Stimulated activated effector memory CD8-positive, alpha-beta T cell treated with anti-CD3 and anti-CD28 coated beads, Interleukin-12 subunit alpha, Interleukin-12 subunit beta, amount 100 ng/mL, for 72 hours (primary cell): ENCODE data around the gene CENPX.

ENCODE experiments used
- ATAC-seq: fragments of 150-1000 bp; cut with Tn5 transposase; 2 replicates; pipeline ENCODE4 v1.10.0; 2021
- DNase-seq, 2 donors: peaks; one replicate each; pipeline ENCODE4 v3.0.0; 2021 to 2022; ENCODE audit warnings: low spot score in 2 of 2
- H3K27ac Mint-ChIP-seq: one replicate; pipeline ENCODE4 v1.8.0; 2022; ENCODE audit warnings: mild to moderate bottlenecking, mixed read lengths
- H3K36me3 Mint-ChIP-seq: one replicate; pipeline ENCODE4 v1.8.0; 2022; ENCODE audit warnings: mild to moderate bottlenecking, mixed read lengths
- H3K4me1 Mint-ChIP-seq: one replicate; pipeline ENCODE4 v1.8.0; 2022; ENCODE audit warnings: mixed read lengths
- H3K4me3 Mint-ChIP-seq: one replicate; pipeline ENCODE4 v1.8.0; 2022; ENCODE audit warnings: mild to moderate bottlenecking, mixed read lengths
- H3K9me3 Mint-ChIP-seq: one replicate; pipeline ENCODE4 v1.8.0; 2022; ENCODE audit warnings: mixed read lengths

The CENPX gene

DNA sequence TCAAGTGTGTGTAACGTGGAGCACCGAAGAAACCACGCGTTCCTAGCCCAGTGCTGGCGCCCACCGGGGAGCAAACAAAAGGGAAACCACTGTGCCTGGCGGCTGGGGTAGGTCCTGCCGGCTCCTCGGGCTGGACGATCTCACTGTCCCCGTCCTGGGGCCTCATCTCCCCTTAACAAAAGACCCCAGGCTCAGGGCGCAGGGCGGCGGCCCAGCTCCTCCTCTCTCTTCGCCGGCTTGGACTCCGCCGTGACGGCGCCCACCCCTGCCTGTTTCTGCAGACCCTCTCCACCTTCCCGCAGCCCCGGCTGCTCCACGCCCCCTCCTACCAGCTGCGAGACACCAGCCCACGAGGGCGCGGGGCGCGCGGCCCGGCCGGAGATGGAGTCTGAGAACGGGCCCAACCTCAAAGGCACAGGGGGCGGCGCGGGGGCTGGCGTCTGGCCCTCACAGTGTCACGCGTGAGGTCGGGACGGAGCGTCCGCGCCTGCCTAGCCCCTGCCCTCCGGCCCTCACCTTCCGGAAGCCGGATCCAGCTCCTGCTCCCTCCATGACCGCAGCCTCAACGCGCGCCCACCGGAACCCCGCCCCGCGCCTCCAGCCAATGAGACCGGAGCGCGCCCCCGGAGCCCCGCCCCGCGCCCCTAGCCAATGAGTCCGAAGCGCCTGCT lies at the start of gene CENPX:
TSS of gene CENPX (minus strand) at position 569 of the 671 bp plus-strand sequence. CDS start at position 552, 17 bp downstream.
- H3K36me3 Mint-ChIP-seq = peaks cover 20% of the 10 kb centered on the region
- DNase-seq = peak in 1 of 2 donors; percentile 66

GRCh38 chr17:82070611-82071010 lies 47.9 kb upstream of the CENPX start:
- H3K9me3 Mint-ChIP-seq = no peaks in the 10 kb centered on the region
- no peak for DNase-seq
- H3K4me3 Mint-ChIP-seq = no peak overlapping the region
- no peaks in the 10 kb centered on the region for H3K36me3 Mint-ChIP-seq
- peaks cover 4% of the 10 kb centered on the region for H3K4me1 Mint-ChIP-seq
- no peak for ATAC-seq
- H3K27ac Mint-ChIP-seq = peak overlapping the region; percentile 10

More for the DNA sequence above, at the start of gene CENPX:
- peaks cover 32% of the 10 kb centered on the region for H3K4me1 Mint-ChIP-seq
- H3K9me3 Mint-ChIP-seq = no peaks in the 10 kb centered on the region
- peak; percentile 17 for ATAC-seq
- peak within 1 kb of the TSS; percentile 79 for H3K4me3 Mint-ChIP-seq
- H3K27ac Mint-ChIP-seq = peak within 1 kb of the TSS; percentile 68

- peak; percentile 92 for ATAC-seq
- DNase-seq = peak; percentile 79 to 89
Observed at GRCh38 chr17:82065638-82066303, 43.1 kb upstream of the CENPX start, which contains the start of gene DUS1L. Gene DUS1L, minus strand, starts transcription at chr17:82065804. Its CDS starts 745 bp downstream, at chr17:82065059.

GRCh38 chr17:82065193-82065637 lies 42.5 kb upstream of the CENPX start:
- Mint-ChIP-seq H3K36me3 (peaks cover 17% of the 10 kb centered on the region), H3K9me3 (no peaks in the 10 kb centered on the region), H3K4me3 (peak overlapping the region; percentile 76), H3K27ac (peak overlapping the region; percentile 93), H3K4me1 (peaks cover 15% of the 10 kb centered on the region)
- peak in 1 of 2 donors; percentile 69 for DNase-seq
- ATAC-seq = peak; percentile 72

More at GRCh38 chr17:82065638-82066303, 43.1 kb upstream of the CENPX start, which contains the start of gene DUS1L:
- Mint-ChIP-seq H3K36me3 (peaks cover 11% of the 10 kb centered on the region), H3K4me3 (peak within 1 kb of the TSS; percentile 76), H3K9me3 (no peaks in the 10 kb centered on the region), H3K4me1 (peaks cover 15% of the 10 kb centered on the region), H3K27ac (peak within 1 kb of the TSS; percentile 93)

- H3K36me3 Mint-ChIP-seq = peaks cover 23% of the 10 kb centered on the region
- DNase-seq (no peak), ATAC-seq (no peak)
- peaks cover 15% of the 10 kb centered on the region for H3K4me1 Mint-ChIP-seq
- H3K9me3 Mint-ChIP-seq = no peaks in the 10 kb centered on the region
- peak overlapping the region; percentile 76 for H3K4me3 Mint-ChIP-seq
- H3K27ac Mint-ChIP-seq = peak overlapping the region; percentile 65
Observed at GRCh38 chr17:82064433-82065192, 41.9 kb upstream of the CENPX start.

- Mint-ChIP-seq H3K36me3 (peaks cover 23% of the 10 kb centered on the region), H3K9me3 (no peaks in the 10 kb centered on the region), H3K4me3 (peak overlapping the region; percentile 76), H3K27ac (peak overlapping the region; percentile 65), H3K4me1 (peaks cover 15% of the 10 kb centered on the region)
- no peak for ATAC-seq
- no peak for DNase-seq
Observed at GRCh38 chr17:82063424-82064415, 41.0 kb upstream of the CENPX start.

DNA sequence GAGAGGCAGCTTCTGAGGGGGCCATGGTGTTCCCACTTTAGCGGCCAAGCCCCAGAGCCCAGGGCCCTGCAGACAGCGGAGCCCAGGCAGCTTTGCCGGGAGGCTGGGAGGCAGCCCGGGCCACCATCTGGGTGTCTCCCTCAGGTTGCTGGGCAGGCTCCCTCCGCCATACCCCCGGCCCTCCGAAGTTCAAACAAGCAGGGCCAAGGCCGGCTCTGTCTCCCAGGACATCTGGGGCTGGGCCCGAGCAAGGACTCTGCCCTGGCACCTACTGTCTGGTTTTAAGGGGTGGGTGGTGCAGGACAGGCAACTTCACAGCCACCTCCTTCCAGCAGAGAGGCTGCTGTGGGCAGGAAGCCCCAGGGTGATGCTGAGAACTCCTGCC lies 40.3 kb upstream of the CENPX start:
- H3K9me3 Mint-ChIP-seq = no peaks in the 10 kb centered on the region
- peak overlapping the region; percentile 37 for H3K27ac Mint-ChIP-seq
- no peak for DNase-seq
- no peak overlapping the region for H3K4me3 Mint-ChIP-seq
- H3K4me1 Mint-ChIP-seq = peaks cover 15% of the 10 kb centered on the region
- no peak for ATAC-seq
- peaks cover 26% of the 10 kb centered on the region for H3K36me3 Mint-ChIP-seq

GRCh38 chr17:82062076-82062983 lies 39.7 kb upstream of the CENPX start:
- peaks cover 15% of the 10 kb centered on the region for H3K4me1 Mint-ChIP-seq
- DNase-seq (no peak), ATAC-seq (no peak)
- no peak overlapping the region for H3K4me3 Mint-ChIP-seq
- peak overlapping the region; percentile 37 for H3K27ac Mint-ChIP-seq
- H3K9me3 Mint-ChIP-seq = no peaks in the 10 kb centered on the region
- H3K36me3 Mint-ChIP-seq = peaks cover 32% of the 10 kb centered on the region

- Mint-ChIP-seq H3K27ac (no peak overlapping the region), H3K4me1 (peaks cover 13% of the 10 kb centered on the region), H3K36me3 (peaks cover 32% of the 10 kb centered on the region), H3K9me3 (no peaks in the 10 kb centered on the region), H3K4me3 (no peak overlapping the region)
- ATAC-seq (no peak), DNase-seq (no peak)
Observed at GRCh38 chr17:82061047-82061925, 38.6 kb upstream of the CENPX start.

- no peaks in the 10 kb centered on the region for H3K9me3 Mint-ChIP-seq
- no peak for ATAC-seq
- DNase-seq = no peak
Observed at GRCh38 chr17:82060614-82061013, 37.9 kb upstream of the CENPX start.

DNA sequence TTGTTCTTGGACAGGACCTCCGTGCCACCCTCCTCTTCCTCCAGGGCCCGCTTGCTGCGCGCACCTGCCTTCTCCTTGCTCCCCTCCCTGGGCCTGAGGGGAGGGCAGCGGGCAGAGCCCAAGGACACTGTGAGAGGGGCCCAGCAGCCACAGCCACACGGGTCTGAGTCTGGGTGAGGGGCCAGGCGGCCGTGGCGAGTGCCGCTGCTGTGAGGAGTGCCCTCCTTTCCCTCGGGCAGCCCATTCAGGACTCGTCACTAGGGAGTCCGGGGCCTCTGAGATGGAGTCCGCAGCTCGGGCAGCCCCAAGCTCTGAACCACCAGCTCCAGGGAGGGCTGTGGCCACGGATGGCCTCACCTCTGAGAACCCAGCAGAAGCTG lies 37.3 kb upstream of the CENPX start:
- H3K36me3 Mint-ChIP-seq = peaks cover 35% of the 10 kb centered on the region
- ATAC-seq = no peak
- no peak overlapping the region for H3K4me3 Mint-ChIP-seq
- peaks cover 13% of the 10 kb centered on the region for H3K4me1 Mint-ChIP-seq
- H3K9me3 Mint-ChIP-seq = no peaks in the 10 kb centered on the region
- DNase-seq = no peak
- no peak overlapping the region for H3K27ac Mint-ChIP-seq

More at GRCh38 chr17:82060614-82061013, 37.9 kb upstream of the CENPX start:
- H3K4me1 Mint-ChIP-seq = peaks cover 10% of the 10 kb centered on the region
- no peak overlapping the region for H3K4me3 Mint-ChIP-seq
- H3K36me3 Mint-ChIP-seq = peaks cover 32% of the 10 kb centered on the region
- H3K27ac Mint-ChIP-seq = no peak overlapping the region

GRCh38 chr17:82059272-82060000 lies 36.8 kb upstream of the CENPX start:
- Mint-ChIP-seq H3K4me3 (no peak overlapping the region), H3K4me1 (peaks cover 13% of the 10 kb centered on the region), H3K36me3 (peaks cover 38% of the 10 kb centered on the region), H3K9me3 (no peaks in the 10 kb centered on the region), H3K27ac (peak overlapping the region; percentile 60)
- no peak for ATAC-seq
- no peak for DNase-seq
